GM20431 (cell line): Measurements from ENCODE around the gene STON1.
"Not testable (repeated sequence)": the region's sequence is repeated elsewhere in the genome, so short reads cannot be mapped to it uniquely, and the experiment has no call there.

Experiments used
- in situ Hi-C: fragments of 300-500 bp; cut with MseI, MboI; formaldehyde crosslinking; loops from one replicate; pipeline ENCODE4 v1.15.0; 2020; ENCODE audit warnings: low sequenced_read_pairs; ENCODE audit not compliant: unreplicated experiment

Gene STON1

DNA sequence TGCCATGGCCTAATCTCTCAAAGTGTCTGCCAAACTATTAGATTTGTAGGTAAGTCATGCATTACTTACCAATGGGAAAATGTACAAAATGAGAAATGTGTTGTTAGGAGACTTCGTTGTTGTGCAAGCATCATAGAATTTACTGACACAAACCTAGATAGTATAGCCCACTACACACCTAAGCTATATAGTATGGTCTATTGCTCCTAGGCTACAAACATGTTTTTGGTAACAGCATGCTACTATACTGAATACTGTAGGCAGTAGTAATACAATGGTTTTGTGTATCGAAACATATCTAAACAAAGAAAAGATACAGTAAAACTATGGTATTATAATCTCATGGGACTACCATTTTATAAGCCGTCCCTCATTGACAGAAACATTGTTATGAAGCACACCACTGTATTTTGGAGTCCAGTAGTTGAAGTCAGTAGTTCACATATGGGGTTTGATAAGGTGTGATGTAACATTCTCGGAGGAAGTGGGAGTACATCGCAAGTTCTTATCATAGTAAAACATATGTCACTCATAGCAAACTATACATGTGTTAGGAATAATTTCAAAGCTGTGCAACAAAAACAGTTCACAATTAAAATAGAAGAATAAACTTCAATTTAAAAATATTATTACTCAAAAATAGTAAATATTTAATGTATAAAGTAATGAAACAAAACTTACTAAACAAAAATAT, 75.7 kb downstream of the STON1 start:
- in situ Hi-C loops, result no loop called here

DNA sequence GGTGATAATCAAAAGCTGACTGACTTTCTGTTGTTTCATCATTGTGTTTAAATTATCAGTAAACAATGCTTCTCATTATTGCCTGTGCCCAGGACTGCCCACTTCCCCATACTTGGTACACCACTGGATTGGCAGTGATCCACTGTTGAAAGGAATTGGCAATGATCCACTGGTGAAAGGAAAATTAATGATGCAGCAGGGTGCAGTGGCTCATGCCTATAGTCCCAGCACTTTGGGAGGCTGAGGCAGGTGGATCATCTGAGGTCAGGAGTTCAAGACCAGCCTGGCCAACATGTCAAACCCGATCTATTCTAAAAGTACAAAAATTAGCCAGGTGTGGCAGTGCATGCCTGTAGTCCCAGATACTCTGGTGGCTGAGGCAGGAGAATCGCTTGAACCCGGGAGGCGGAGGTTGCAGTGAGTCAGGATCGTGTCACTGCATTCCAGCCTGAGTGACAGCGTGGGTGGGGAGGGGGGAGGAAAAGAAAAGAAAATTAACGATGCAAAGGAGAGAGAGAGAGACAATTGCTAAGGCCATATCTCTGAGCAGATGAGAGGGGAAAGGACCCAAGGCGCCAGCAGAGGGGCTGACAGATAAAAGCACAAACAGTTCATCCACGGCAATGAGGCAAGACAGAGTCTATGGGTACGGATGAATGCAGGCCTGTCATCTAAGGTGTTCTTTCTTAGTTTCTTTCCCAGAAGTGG, 77.5 kb downstream of the STON1 start:
- in situ Hi-C loops, result no loop called here

DNA sequence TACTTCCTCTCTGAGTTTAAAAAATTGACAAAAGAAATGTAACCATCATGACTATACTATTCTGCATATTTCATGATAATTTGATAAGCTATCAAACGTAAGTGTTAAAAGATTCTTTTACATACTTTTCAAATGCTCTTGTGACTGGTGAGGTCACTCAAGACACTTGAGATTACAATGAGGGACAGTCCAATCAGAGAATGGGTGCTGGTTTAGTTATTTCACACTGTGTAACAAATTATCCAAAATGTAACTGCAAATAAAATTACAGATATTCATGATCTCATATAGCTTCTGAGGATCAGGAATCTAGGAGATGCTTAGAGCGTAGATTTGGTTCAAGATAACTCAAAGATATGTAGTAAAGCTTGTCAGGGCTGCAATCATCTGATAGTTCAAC, 83.3 kb downstream of the STON1 start:
- in situ Hi-C loops, result no loop called here

DNA sequence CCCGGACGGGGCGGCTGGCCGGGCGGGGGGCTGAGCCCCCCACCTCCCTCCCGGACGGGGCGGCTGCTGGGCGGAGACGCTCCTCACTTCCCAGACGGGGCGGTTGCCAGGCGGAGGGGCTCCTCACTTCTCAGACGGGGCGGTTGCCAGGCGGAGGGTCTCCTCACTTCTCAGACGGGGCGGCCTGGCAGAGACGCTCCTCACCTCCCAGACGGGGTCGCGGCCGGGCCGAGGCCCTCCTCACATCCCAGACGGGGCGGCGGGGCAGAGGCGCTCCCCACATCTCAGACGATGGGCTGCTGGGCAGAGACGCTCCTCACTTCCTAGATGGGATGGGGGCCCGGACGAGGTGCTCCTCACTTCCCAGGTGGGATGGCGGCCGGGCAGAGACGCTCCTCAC, 84.6 kb downstream of the STON1 start:
- in situ Hi-C loops, result not testable (repeated sequence)

DNA sequence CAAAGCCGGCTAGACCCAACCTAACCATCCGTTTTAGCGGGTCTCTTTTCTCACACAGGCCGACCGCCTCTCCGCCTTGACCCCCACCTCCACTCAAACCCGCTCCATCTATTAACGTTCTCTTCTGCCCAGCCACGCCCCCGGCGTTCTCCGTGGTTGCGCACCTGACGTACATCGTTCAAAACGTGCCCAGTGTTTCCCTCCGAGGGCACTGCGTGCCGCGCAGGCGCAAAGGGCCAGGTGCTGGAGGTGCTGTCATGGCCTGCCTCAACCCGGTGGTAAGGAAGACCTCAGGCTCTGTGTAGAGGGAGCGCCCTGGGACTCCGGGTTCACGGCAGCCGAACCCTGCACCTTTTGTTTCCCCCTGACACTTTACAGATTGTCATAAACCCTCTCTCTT, 87.7 kb downstream of the STON1 start, which contains the start of gene GTF2A1L:
TSS of gene GTF2A1L (plus strand) at position 239 of the 400 bp plus-strand sequence. CDS start at position 258, 19 bp downstream.
- in situ Hi-C loops, result no loop called here

DNA sequence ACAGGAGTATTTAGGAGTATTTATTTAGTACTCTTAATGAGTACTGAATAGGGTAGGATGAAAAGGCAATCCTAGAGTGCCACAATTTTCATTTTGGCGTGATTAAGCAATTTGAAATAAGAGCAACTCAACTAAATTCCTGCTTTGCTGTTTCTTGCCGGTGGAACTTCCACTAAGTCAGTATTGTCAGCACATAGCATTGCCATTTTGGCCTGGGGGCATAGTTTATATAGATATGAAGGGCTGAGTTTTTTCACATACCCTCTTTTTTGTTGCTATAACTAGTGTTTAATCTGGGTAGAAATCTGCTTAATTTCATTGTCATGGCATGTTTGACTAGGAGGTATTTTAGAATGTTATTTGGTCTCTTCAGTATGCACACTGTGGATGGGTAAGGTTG, 89.6 kb downstream of the STON1 start:
- in situ Hi-C loops, result no loop called here

DNA sequence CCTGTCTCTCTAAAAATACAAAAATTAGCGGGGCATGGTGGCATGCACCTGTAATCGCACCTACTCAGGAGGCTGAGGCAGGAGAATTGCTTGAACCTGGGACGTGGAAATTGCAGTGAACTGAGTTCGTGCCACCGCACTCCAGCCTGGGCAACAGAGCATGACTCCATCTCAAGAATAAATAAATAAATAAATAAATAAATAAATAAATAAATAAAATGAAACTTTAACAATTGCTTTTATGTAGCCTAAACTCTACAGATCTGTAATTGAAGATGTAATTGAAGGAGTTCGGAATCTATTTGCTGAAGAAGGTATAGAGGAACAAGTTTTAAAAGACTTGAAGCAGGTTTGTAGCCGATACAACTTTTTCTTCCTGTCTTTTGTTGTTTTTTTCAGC, 90.7 kb downstream of the STON1 start:
- in situ Hi-C loops, result no loop called here

DNA sequence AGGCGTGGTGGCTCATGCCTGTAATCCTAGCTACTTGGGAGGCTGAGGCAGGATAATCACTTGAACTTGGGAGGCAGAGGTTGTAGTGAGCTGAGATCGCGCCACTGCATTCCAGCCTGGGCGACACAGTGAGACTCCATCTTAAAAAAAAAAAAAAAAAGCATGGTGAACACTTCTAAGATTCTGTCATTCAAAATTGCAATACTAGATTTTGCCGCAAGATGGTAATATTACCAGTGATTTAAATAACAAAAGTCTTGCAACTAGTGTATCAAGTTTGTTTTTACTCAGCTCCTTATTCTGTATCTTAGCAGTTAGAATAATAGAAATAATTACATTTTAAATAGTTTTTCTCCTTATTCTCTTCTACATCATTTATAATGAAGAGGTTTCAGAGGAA, 92.7 kb downstream of the STON1 start:
- in situ Hi-C loops, result not testable (repeated sequence)

DNA sequence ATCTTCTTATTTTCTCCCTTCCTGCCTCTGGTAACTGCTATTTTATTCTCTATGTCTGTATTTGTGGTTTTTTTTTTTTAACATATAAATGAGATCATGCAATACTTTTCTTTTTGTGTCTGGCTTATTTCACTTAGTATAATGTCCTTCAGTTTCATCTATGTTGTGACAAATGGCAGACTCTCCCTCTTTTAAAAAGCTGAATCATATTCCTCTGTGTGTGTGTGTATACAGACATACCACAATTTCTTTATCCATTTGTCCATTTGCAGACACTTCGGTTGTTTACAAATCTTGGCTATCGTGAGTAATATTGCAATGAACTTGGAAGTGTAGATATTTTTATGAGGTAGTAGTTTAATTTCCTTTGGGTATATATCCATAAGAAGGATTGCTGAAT, 94.7 kb downstream of the STON1 start:
- in situ Hi-C loops, result no loop called here

DNA sequence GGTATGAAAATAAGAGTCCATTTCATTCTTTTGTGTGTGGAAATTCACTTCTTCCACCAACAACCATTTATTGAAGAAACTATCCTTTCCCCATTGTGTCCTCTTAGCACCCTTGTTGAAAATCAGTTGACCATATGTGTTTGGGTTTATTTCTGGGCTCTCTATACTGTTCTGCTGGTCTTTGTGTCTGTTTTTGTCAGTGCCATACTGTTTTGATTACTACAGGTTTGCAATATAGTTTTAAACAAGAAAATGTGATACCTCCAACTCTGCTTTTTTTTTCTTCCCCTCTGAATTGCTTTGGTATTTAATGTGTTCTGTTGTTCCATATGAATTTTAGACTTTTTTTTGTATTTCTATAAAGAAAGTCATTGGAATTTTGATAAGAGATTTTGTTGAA, 96.1 kb downstream of the STON1 start:
- in situ Hi-C loops, result no loop called here

DNA sequence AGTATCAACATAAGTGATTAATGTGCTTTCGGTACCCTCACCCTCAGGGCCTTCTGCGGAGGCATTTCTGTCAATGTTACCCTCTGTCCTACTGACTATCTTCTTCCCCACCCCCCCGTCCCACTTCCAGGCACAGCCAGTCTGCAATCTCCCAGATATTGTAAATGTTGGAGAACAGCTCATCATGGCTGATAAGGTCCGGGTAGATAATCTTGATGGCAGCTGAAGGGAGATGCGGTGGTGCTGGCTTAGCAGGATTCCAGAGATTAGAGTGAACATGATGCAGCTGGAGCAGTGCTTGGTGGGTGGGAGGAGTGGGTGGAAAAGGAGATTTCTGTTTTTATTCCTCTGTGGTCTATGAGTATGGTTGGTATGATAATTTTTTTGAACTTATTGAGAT, 103.2 kb downstream of the STON1 start:
- in situ Hi-C loops, result no loop called here

DNA sequence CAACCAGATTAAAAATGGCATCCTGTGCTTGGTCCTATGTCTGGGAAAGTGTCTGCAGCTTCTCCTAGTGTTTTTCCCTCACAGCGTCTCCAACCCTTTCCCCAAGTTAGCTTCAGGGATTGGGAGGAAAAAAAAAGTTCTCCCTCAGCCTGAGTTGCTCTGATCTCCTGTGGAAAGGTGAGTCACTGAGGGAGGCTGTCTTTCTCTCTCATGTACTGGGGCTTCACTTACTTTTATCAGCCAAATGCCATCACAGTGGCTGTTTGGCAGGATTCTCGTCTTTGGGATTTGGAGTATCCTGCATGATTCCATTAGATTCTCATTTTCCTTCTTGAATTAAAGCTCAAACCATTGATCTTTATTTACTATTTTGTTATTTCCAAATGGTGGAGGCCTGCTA, 105.8 kb downstream of the STON1 start:
- in situ Hi-C loops, result no loop called here

DNA sequence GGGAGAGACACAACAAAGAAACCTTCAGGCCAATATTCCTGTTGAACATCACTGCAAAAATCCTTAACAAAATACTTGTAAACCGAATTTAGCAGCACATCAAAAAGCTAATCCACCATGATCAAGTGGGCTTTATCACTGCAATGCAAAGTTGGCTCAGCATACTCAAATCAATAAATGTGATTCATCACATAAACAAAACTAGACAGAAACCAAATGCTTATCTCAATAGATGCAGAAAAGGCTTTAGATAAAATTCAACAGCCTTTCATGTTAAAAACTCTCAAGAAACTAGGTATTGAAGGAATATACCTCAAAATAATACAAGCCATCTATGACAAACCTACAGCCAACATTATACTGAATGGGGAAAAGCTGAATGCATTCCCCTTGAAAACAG, 108.3 kb downstream of the STON1 start:
- in situ Hi-C loops, result no loop called here
